NOMO-1 (cell line): ENCODE data around the gene UNC119.
"Not testable (repeated sequence)": the region's sequence is repeated elsewhere in the genome, so short reads cannot be mapped to it uniquely, and the experiment has no call there.

ENCODE experiments used
- DNase-seq, 2 experiments: peaks; one replicate each; lab custom pipeline; 2025; ENCODE audit not compliant: unreplicated experiment in 2 of 2; lab: John Stamatoyannopoulos, UW

The UNC119 gene

GRCh38 chr17:28523876-28524275 is 28.5 kb downstream of the UNC119 start:
- no peak for DNase-seq

- DNase-seq, result no peak
These were observed 29.2 kb downstream of the UNC119 start for GRCh38 chr17:28523186-28523585.

- not testable (repeated sequence) for DNase-seq
These were observed 30.1 kb downstream of the UNC119 start for GRCh38 chr17:28522281-28522680.

GRCh38 chr17:28521311-28522085 is 30.9 kb downstream of the UNC119 start:
- DNase-seq, result no peak

GRCh38 chr17:28520687-28521086 is 31.7 kb downstream of the UNC119 start:
- no peak for DNase-seq

GRCh38 chr17:28519236-28519635 is 33.2 kb downstream of the UNC119 start:
- DNase-seq, result no peak

- no peak for DNase-seq
These were observed 33.8 kb downstream of the UNC119 start for GRCh38 chr17:28518578-28518977.

- DNase-seq, result peak; percentile 8 to 80
These were observed 34.3 kb downstream of the UNC119 start for GRCh38 chr17:28518132-28518531.

GRCh38 chr17:28515518-28515917 is 36.9 kb downstream of the UNC119 start:
- DNase-seq, result no peak

GRCh38 chr17:28514561-28515002 is 37.8 kb downstream of the UNC119 start:
- DNase-seq, result no peak

GRCh38 chr17:28513476-28513875 is 38.9 kb downstream of the UNC119 start:
- no peak for DNase-seq

GRCh38 chr17:28511858-28512461 is 40.5 kb downstream of the UNC119 start:
- DNase-seq, result no peak

GRCh38 chr17:28509789-28510188 is 42.6 kb downstream of the UNC119 start:
- DNase-seq, result peak; percentile 25 to 42

- no peak for DNase-seq
These were observed 44.2 kb downstream of the UNC119 start for GRCh38 chr17:28508211-28508724.

GRCh38 chr17:28507567-28508203 is 44.7 kb downstream of the UNC119 start:
- DNase-seq, result no peak

GRCh38 chr17:28506763-28507487 is 45.5 kb downstream of the UNC119 start:
- DNase-seq, result no peak

- no peak for DNase-seq
These were observed 46.3 kb downstream of the UNC119 start, which contains the start of gene FOXN1 for GRCh38 chr17:28505986-28506665. TSS of gene FOXN1 (plus strand) at chr17:28506348. CDS start at chr17:28523970, 17,622 bp downstream.

- no peak for DNase-seq
These were observed 49.0 kb downstream of the UNC119 start for GRCh38 chr17:28503420-28503819.

GRCh38 chr17:28501421-28502284 is 50.8 kb downstream of the UNC119 start:
- no peak for DNase-seq
